Right ventricle myocardium superior (tissue), 1 donor: ENCODE results near the gene NONO. TPM values are rescaled to one million over a fixed set of nuclear protein-coding genes. Genes with fewer than 3 reads are reported as not detected.
A peak's percentile ranks its signal among the peaks of the same experiment; 100 is the strongest.
"Not testable (repeated sequence)": the region's sequence is repeated elsewhere in the genome, so short reads cannot be mapped to it uniquely, and the experiment has no call there.

Experiments used
- ATAC-seq: fragments of 200-7000 bp; cut with Tn5 transposase; one replicate; pipeline ENCODE4 v1.9.1; 2020; ENCODE audit warnings: mild to moderate bottlenecking; ENCODE audit not compliant: poor library complexity
- DNase-seq: peaks from one replicate; pipeline ENCODE4 v3.0.0-alpha.2; 2020
- intact Hi-C: fragments of 100-400 bp; cut with DNase I; formaldehyde crosslinking; loops from one replicate; pipeline ENCODE4 v1.11.2; 2022
- long read RNA-seq: library from polyadenylated mRNA; unstranded; transcript quantifications from one replicate; pipeline ENCODE4 v2.0.0, GENCODE V29; 2021
- total RNA-seq: library from RNA; stranded (reverse); fragmentation: NEBNext Ultra II Directional; extraction: Animal tissue kit (Norgen Biotek cat#: 25700); gene quantifications from one replicate; pipeline ENCODE4 v1.2.1, GENCODE V29; 2021
- donor health status: DM: no; HTN: yes; CAD: no; lungs with severe emphysema.

Gene NONO
- total RNA-seq, result 89.9 TPM
- long read RNA-seq, transcript NONO-202 (11 exons, 2,606 nt), result minor isoform, 7 of 285 reads
- long read RNA-seq, transcript NONO-201 (12 exons, 2,713 nt), result major isoform, 251 of 285 reads
- long read RNA-seq, partial matches to known transcripts, result 9 of 285 reads
- long read RNA-seq, other reads (novel, unspliced or antisense), result 17 of 285 reads

- ATAC-seq (peak; percentile 96), DNase-seq (peak; percentile 84)
- intact Hi-C loops, result no loop called here
These were observed at the start of gene NONO for GRCh38 chrX:71283403-71284143. Gene NONO (plus strand): TSS chrX:71283635. CDS start chrX:71290638, 7,003 bp downstream.

GRCh38 chrX:71235482-71235881, 48.0 kb upstream of the NONO start:
- ATAC-seq, result no peak
- intact Hi-C loops, result no loop called here
- DNase-seq, result no peak

- ATAC-seq, result no peak
- DNase-seq, result no peak
- intact Hi-C loops, result no loop called here
These were observed 46.6 kb upstream of the NONO start for GRCh38 chrX:71236836-71237235.

- DNase-seq (no peak), ATAC-seq (no peak)
- intact Hi-C loops, result no loop called here
These were observed 43.7 kb upstream of the NONO start for GRCh38 chrX:71239781-71240180.

- no peak for ATAC-seq
- intact Hi-C loops, result no loop called here
- no peak for DNase-seq
These were observed 42.1 kb upstream of the NONO start for GRCh38 chrX:71241301-71241700.

- no peak for ATAC-seq
- intact Hi-C loops, result no loop called here
- DNase-seq, result no peak
These were observed 38.9 kb upstream of the NONO start for GRCh38 chrX:71244359-71245128.

- no peak for DNase-seq
- ATAC-seq, result no peak
- intact Hi-C loops, result no loop called here
These were observed 38.3 kb upstream of the NONO start for GRCh38 chrX:71245159-71245558.

GRCh38 chrX:71250841-71251240, 32.6 kb upstream of the NONO start:
- no peak for ATAC-seq
- intact Hi-C loops, result no loop called here

GRCh38 chrX:71251466-71251973, 31.9 kb upstream of the NONO start:
- intact Hi-C loops, result no loop called here
- DNase-seq (no peak), ATAC-seq (no peak)

More at GRCh38 chrX:71250841-71251240, 32.6 kb upstream of the NONO start:
- DNase-seq, result no peak

GRCh38 chrX:71252221-71252620, 31.2 kb upstream of the NONO start:
- intact Hi-C loops, result no loop called here
- ATAC-seq (no peak), DNase-seq (no peak)

GRCh38 chrX:71253253-71254091, 30.0 kb upstream of the NONO start:
- DNase-seq, result peak; percentile 47
- intact Hi-C loops, result no loop called here
- no peak for ATAC-seq

- intact Hi-C loops, result no loop called here
- ATAC-seq (peak; percentile 97), DNase-seq (peak; percentile 92)
These were observed 29.1 kb upstream of the NONO start, which contains the start of gene ZMYM3 for GRCh38 chrX:71254092-71254963. Gene ZMYM3 (minus strand): TSS chrX:71254140. CDS start chrX:71253255, 885 bp downstream.

- no peak for ATAC-seq
- intact Hi-C loops, result no loop called here
- no peak for DNase-seq
These were observed 27.4 kb upstream of the NONO start for GRCh38 chrX:71256051-71256450.

GRCh38 chrX:71256856-71257255, 26.6 kb upstream of the NONO start:
- DNase-seq (no peak), ATAC-seq (no peak)
- intact Hi-C loops, result no loop called here

- DNase-seq, intact Hi-C loops, ATAC-seq: not testable (repeated sequence)
These were observed 14.8 kb upstream of the NONO start for GRCh38 chrX:71268624-71269023.

GRCh38 chrX:71269801-71270395, 13.5 kb upstream of the NONO start:
- DNase-seq (no peak), ATAC-seq (no peak)
- intact Hi-C loops, result no loop called here

- DNase-seq, intact Hi-C loops, ATAC-seq: not testable (repeated sequence)
These were observed 11.1 kb upstream of the NONO start for GRCh38 chrX:71272313-71272712.
